Subcutaneous abdominal adipose tissue (tissue), 5 donors: ENCODE results near the gene MCRS1.
A peak's percentile ranks its signal among the peaks of the same experiment; 100 is the strongest.

Experiments
- H3K27ac ChIP-seq: one replicate; pipeline ENCODE4 v1.7.0; 2013; ENCODE audit warnings: low read depth, mild to moderate bottlenecking, inconsistent platforms, low read length, moderate library complexity
- H3K27me3 ChIP-seq, 5 donors: one replicate each; pipeline ENCODE4 v1.7.0; 2013; ENCODE audit warnings: low read length in 5 of 5, inconsistent platforms in 1 of 5; ENCODE audit not compliant: control insufficient read depth in 5 of 5, insufficient read depth in 4 of 5
- H3K36me3 ChIP-seq, 5 donors: one replicate each; pipeline ENCODE4 v1.7.0; 2013; ENCODE audit warnings: low read length in 5 of 5; ENCODE audit not compliant: control insufficient read depth in 5 of 5, insufficient read depth in 5 of 5
- H3K4me1 ChIP-seq, 5 donors: one replicate each; pipeline ENCODE4 v1.7.0; 2013; ENCODE audit warnings: low read length in 5 of 5, mild to moderate bottlenecking in 3 of 5, moderate library complexity in 1 of 5; ENCODE audit not compliant: control insufficient read depth in 5 of 5, insufficient read depth in 5 of 5
- H3K4me3 ChIP-seq, 5 donors: one replicate each; pipeline ENCODE4 v1.7.0; 2013; ENCODE audit warnings: low read length in 5 of 5, low read depth in 1 of 5
- H3K9ac ChIP-seq, 5 donors: one replicate each; pipeline ENCODE4 v1.7.0; 2013; ENCODE audit warnings: low read length in 5 of 5, mild to moderate bottlenecking in 4 of 5, moderate library complexity in 3 of 5
- H3K9me3 ChIP-seq, 5 donors: one replicate each; pipeline ENCODE4 v1.7.0; 2013; ENCODE audit warnings: low read length in 5 of 5; ENCODE audit not compliant: control insufficient read depth in 5 of 5
- donor health status: healthy.
- donor health status: healthy.
- donor health status: healthy.
- donor health status: healthy.
- donor health status: healthy.

MCRS1 gene

GRCh38 chr12:49549735-49550692, 17.9 kb downstream of the MCRS1 start:
- Histone ChIP-seq H3K9ac (peak overlapping the region in 1 of 5 donors; percentile 66), H3K4me1 (peaks cover 0 to 25% (median 15%) of the 10 kb centered on the region in 5 donors), H3K36me3 (no peaks in the 10 kb centered on the region), H3K4me3 (peak overlapping the region in 2 of 5 donors; percentile 56 to 63), H3K27me3 (peaks cover 26 to 45% (median 36%) of the 10 kb centered on the region in 5 donors), H3K27ac (no peak overlapping the region), H3K9me3 (no peaks in the 10 kb centered on the region)

GRCh38 chr12:49548822-49549648, 18.9 kb downstream of the MCRS1 start:
- H3K9me3 ChIP-seq: no peaks in the 10 kb centered on the region
- peaks cover 0 to 25% (median 15%) of the 10 kb centered on the region in 5 donors for H3K4me1 ChIP-seq
- peaks cover 26 to 49% (median 44%) of the 10 kb centered on the region in 5 donors for H3K27me3 ChIP-seq
- peak overlapping the region in 4 of 5 donors; percentile 44 to 63 (median 56) for H3K4me3 ChIP-seq
- H3K9ac ChIP-seq: peak overlapping the region in 2 of 5 donors; percentile 50 to 66
- H3K27ac ChIP-seq: no peak overlapping the region
- no peaks in the 10 kb centered on the region for H3K36me3 ChIP-seq

- Histone ChIP-seq H3K27ac (no peak overlapping the region), H3K36me3 (no peaks in the 10 kb centered on the region), H3K9ac (peak overlapping the region in 1 of 5 donors; percentile 50), H3K4me1 (peaks cover 0 to 25% (median 15%) of the 10 kb centered on the region in 5 donors), H3K27me3 (peaks cover 29 to 49% (median 47%) of the 10 kb centered on the region in 5 donors), H3K9me3 (no peaks in the 10 kb centered on the region), H3K4me3 (peak overlapping the region in 4 of 5 donors; percentile 44 to 63 (median 56))
Measured at GRCh38 chr12:49548481-49548821, 19.5 kb downstream of the MCRS1 start.

- Histone ChIP-seq H3K9ac (no peak overlapping the region), H3K36me3 (no peaks in the 10 kb centered on the region), H3K4me3 (no peak overlapping the region), H3K27ac (no peak overlapping the region), H3K27me3 (peaks cover 34 to 60% (median 52%) of the 10 kb centered on the region in 5 donors), H3K9me3 (no peaks in the 10 kb centered on the region), H3K4me1 (peaks cover 0 to 20% (median 15%) of the 10 kb centered on the region in 5 donors)
Measured at GRCh38 chr12:49547090-49547690, 20.8 kb downstream of the MCRS1 start.

GRCh38 chr12:49546481-49546880, 21.5 kb downstream of the MCRS1 start:
- Histone ChIP-seq H3K9me3 (no peaks in the 10 kb centered on the region), H3K4me1 (peaks cover 0 to 15% (median 12%) of the 10 kb centered on the region in 5 donors), H3K27me3 (peaks cover 34 to 61% (median 55%) of the 10 kb centered on the region in 5 donors), H3K9ac (no peak overlapping the region), H3K4me3 (no peak overlapping the region), H3K27ac (no peak overlapping the region), H3K36me3 (no peaks in the 10 kb centered on the region)

GRCh38 chr12:49545815-49546214, 22.1 kb downstream of the MCRS1 start:
- Histone ChIP-seq H3K27ac (no peak overlapping the region), H3K9ac (no peak overlapping the region), H3K36me3 (no peaks in the 10 kb centered on the region), H3K9me3 (no peaks in the 10 kb centered on the region), H3K27me3 (peaks cover 34 to 61% (median 55%) of the 10 kb centered on the region in 5 donors), H3K4me3 (no peak overlapping the region), H3K4me1 (peaks cover 0 to 15% (median 12%) of the 10 kb centered on the region in 5 donors)

- Histone ChIP-seq H3K36me3 (no peaks in the 10 kb centered on the region), H3K27ac (no peak overlapping the region), H3K9me3 (no peaks in the 10 kb centered on the region), H3K9ac (no peak overlapping the region), H3K4me3 (no peak overlapping the region), H3K4me1 (peaks cover 0 to 13% (median 9%) of the 10 kb centered on the region in 5 donors), H3K27me3 (peaks cover 41 to 70% (median 60%) of the 10 kb centered on the region in 5 donors)
Measured at GRCh38 chr12:49543914-49544815, 23.8 kb downstream of the MCRS1 start.

- H3K9me3 ChIP-seq: no peaks in the 10 kb centered on the region
- peaks cover 33 to 62% (median 53%) of the 10 kb centered on the region in 5 donors for H3K27me3 ChIP-seq
- H3K36me3 ChIP-seq: no peaks in the 10 kb centered on the region
- H3K9ac ChIP-seq: no peak overlapping the region
- no peak overlapping the region for H3K4me3 ChIP-seq
- H3K27ac ChIP-seq: no peak overlapping the region
- peaks cover 0 to 6% (median 2%) of the 10 kb centered on the region in 5 donors for H3K4me1 ChIP-seq
Measured at GRCh38 chr12:49543221-49543913, 24.6 kb downstream of the MCRS1 start.
